Measurements from ENCODE around the gene TNS1. TPM values are rescaled to one million over a fixed set of nuclear protein-coding genes. Genes with fewer than 3 reads are reported as not detected.
A peak's percentile ranks its signal among the peaks of the same experiment; 100 is the strongest.

TNS1 gene
- total and polyA plus RNA-seq, 7 experiments from 2014 or later = 0.50 to 5.0 (median 0.81) TPM; not detected in 2

DNA sequence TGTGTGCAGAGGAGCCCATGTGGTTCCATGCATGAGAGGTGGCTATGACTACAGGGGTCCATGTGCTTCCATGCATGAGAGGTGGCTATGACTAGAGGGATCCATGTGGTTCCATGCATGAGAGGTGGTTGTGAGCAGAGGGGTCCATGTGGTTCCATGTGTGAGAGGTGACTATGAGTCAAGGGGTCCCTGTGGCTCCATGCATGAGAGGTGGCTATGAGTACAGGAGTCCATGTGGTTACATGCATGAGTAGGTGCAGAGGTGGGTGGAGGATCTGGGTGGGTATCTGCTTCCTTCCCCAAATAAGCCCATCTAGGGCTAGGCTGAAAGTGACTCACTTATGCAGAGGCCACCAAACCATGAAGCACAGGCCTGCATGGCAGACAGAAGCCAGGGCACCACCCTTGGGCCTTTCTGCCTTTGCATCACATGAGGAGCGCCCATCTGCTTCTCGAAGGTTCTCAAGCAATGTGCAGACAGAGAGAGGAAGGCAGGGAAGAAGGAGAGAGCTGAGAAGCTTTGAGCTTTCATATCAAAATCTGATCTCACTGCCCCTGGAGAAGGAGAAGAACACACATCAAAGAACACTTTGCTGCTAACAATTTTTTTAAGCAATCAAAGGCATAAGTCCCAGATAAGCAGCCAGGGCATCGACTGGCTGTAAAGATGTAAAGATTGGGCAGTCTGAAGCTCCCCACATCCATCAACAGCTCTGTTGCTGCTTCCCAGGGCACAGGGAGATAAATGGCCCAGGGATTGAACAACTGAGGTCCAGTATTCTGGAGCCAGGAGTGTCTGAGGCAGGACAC, 137.6 kb downstream of the TNS1 start:
- DNase-seq = no peak
- H3K4me3 ChIP-seq (ENCODE audit: low read length) = no peak overlapping the region
- H3K27me3 Mint-ChIP-seq = peaks cover 0 to 7% (median 2%) of the 10 kb centered on the region in 5 donors
- no peak overlapping the region for H3K27ac Mint-ChIP-seq
- no peaks in the 10 kb centered on the region for H3K9me3 Mint-ChIP-seq
- peak; percentile 32 for ATAC-seq
- ChIA-PET POLR2A (no interaction called here), CTCF (interaction anchor here (0.7 kb wide), 1 partner anchor 39 kb away, joined by 3 read pairs; no protein-coding TSS in a partner anchor)
- H3K4me3 Mint-ChIP-seq = no peak overlapping the region
- no peaks in the 10 kb centered on the region for H3K4me1 Mint-ChIP-seq
- H3K27ac ChIP-seq (ENCODE audit: low read depth, low read length) = no peak overlapping the region
- H3K9me3 ChIP-seq (ENCODE audit: control insufficient read depth in 2 of 3, low read length in 3 of 3) = no peaks in the 10 kb centered on the region
- no peaks in the 10 kb centered on the region for H3K36me3 Mint-ChIP-seq
- intact Hi-C loops (cut with micrococcal nuclease) = no loop called here
- no peaks in the 10 kb centered on the region for H3K36me3 ChIP-seq (ENCODE audit: control insufficient read depth in 2 of 3, insufficient read depth in 3 of 3, low read length in 3 of 3)
- no peaks in the 10 kb centered on the region for H3K27me3 ChIP-seq (ENCODE audit: control insufficient read depth in 2 of 2, insufficient read depth in 2 of 2, low read length in 2 of 2)
- H3K4me1 ChIP-seq (ENCODE audit: control insufficient read depth in 2 of 2, insufficient read depth in 2 of 2, low read length in 2 of 2) = no peaks in the 10 kb centered on the region

DNA sequence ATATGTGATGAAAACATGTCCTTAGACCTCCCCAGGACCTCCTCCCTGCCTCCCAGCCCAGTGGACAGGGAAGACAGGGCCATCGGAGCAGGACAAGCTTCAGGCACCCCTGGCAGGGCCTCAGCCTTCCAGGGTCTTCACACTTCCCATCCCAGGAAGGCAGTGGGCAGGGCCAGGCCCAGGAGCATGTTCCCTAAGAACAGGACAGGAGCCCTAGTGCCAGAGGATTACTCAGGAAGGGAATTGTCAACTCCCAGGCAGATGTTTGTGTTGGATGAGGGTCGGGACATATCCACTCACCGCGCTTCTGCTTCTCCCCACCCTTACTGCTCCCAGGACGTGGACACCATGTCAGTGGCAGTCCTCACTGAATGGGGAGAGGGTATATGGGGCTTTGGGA, 138.9 kb downstream of the TNS1 start:
- Mint-ChIP-seq H3K4me3 (no peak overlapping the region), H3K36me3 (no peaks in the 10 kb centered on the region), H3K9me3 (no peaks in the 10 kb centered on the region), H3K4me1 (no peaks in the 10 kb centered on the region), H3K27ac (no peak overlapping the region), H3K27me3 (peaks cover 0 to 7% (median 0%) of the 10 kb centered on the region in 5 donors)
- Histone ChIP-seq H3K4me1 (ENCODE audit: control insufficient read depth in 2 of 2, insufficient read depth in 2 of 2, low read length in 2 of 2) (no peaks in the 10 kb centered on the region), H3K27ac (ENCODE audit: low read depth, low read length) (no peak overlapping the region), H3K4me3 (ENCODE audit: low read length) (no peak overlapping the region), H3K36me3 (ENCODE audit: control insufficient read depth in 2 of 3, insufficient read depth in 3 of 3, low read length in 3 of 3) (no peaks in the 10 kb centered on the region), H3K9me3 (ENCODE audit: control insufficient read depth in 2 of 3, low read length in 3 of 3) (no peaks in the 10 kb centered on the region), H3K27me3 (ENCODE audit: control insufficient read depth in 2 of 2, insufficient read depth in 2 of 2, low read length in 2 of 2) (no peaks in the 10 kb centered on the region)
- ChIA-PET POLR2A (no interaction called here), CTCF (no interaction called here)
- ATAC-seq (no peak), DNase-seq (no peak)
- intact Hi-C loops (cut with micrococcal nuclease) = no loop called here

DNA sequence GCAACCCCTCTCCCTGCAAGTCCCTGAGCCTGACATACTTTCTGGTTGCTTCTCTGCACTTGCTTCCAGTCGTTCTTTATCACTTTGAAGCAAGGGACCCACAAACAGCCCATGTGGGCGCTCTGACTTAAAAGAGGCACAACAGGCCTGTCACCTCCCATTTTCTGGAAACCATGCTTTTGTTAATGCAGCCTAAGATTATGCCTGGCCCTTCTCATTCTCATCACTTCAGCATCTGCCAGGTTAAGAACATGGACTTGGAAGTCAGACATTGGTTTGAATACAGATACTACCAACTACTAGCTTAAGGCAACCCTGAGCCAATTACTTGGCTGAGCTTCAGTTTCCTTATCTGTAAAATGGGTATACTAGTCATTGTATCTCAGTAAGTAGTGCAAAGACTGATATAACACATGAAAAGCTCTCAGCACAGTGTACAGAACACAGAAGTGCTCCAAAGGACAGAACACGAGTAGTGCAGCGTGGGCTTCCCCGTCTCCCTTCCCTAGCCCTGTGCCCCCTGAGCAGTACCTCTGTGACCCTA, 141.4 kb downstream of the TNS1 start:
- H3K27me3 ChIP-seq (ENCODE audit: control insufficient read depth in 2 of 2, insufficient read depth in 2 of 2, low read length in 2 of 2) = no peaks in the 10 kb centered on the region
- Mint-ChIP-seq H3K4me3 (no peak overlapping the region), H3K9me3 (no peaks in the 10 kb centered on the region), H3K27ac (no peak overlapping the region), H3K27me3 (peaks cover 0 to 7% (median 0%) of the 10 kb centered on the region in 5 donors), H3K36me3 (no peaks in the 10 kb centered on the region), H3K4me1 (no peaks in the 10 kb centered on the region)
- no peak overlapping the region for H3K4me3 ChIP-seq (ENCODE audit: low read length)
- no peaks in the 10 kb centered on the region for H3K9me3 ChIP-seq (ENCODE audit: control insufficient read depth in 2 of 3, low read length in 3 of 3)
- no peak overlapping the region for H3K27ac ChIP-seq (ENCODE audit: low read depth, low read length)
- no peak for ATAC-seq
- CTCF ChIA-PET = no interaction called here
- H3K4me1 ChIP-seq (ENCODE audit: control insufficient read depth in 2 of 2, insufficient read depth in 2 of 2, low read length in 2 of 2) = no peaks in the 10 kb centered on the region
- no peaks in the 10 kb centered on the region for H3K36me3 ChIP-seq (ENCODE audit: control insufficient read depth in 2 of 3, insufficient read depth in 3 of 3, low read length in 3 of 3)
- POLR2A ChIA-PET = no interaction called here
- no peak for DNase-seq
- intact Hi-C loops (cut with micrococcal nuclease) = no loop called here

DNA sequence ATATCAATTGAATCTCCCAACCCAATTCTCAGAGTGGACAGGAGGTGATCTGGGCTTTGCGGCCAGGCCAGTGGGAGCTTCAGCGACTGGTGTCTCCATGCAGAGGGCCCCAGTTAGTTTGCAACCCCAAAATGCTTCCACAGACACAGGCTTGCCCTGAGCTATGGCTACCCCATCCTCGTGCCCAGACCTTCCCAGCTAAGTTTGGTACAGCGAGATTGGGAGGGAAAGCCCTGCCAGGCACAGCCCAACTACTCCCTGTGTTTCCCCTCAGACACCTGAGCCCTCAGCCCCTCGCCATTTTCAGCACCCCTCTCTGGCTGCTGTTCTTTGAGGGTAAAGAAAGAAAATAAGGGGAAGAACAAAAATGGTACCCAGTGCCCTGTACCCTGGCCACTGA, 142.9 kb downstream of the TNS1 start:
- H3K9me3 ChIP-seq (ENCODE audit: control insufficient read depth in 2 of 3, low read length in 3 of 3) = no peaks in the 10 kb centered on the region
- Mint-ChIP-seq H3K36me3 (no peaks in the 10 kb centered on the region), H3K4me3 (no peak overlapping the region), H3K4me1 (no peaks in the 10 kb centered on the region), H3K9me3 (no peaks in the 10 kb centered on the region), H3K27me3 (peaks cover 0 to 12% (median 0%) of the 10 kb centered on the region in 5 donors), H3K27ac (no peak overlapping the region)
- ChIA-PET CTCF (no interaction called here), POLR2A (no interaction called here)
- H3K4me1 ChIP-seq (ENCODE audit: control insufficient read depth in 2 of 2, insufficient read depth in 2 of 2, low read length in 2 of 2) = no peaks in the 10 kb centered on the region
- H3K27me3 ChIP-seq (ENCODE audit: control insufficient read depth in 2 of 2, insufficient read depth in 2 of 2, low read length in 2 of 2) = no peaks in the 10 kb centered on the region
- DNase-seq (no peak), ATAC-seq (no peak)
- H3K27ac ChIP-seq (ENCODE audit: low read depth, low read length) = no peak overlapping the region
- no peak overlapping the region for H3K4me3 ChIP-seq (ENCODE audit: low read length)
- no peaks in the 10 kb centered on the region for H3K36me3 ChIP-seq (ENCODE audit: control insufficient read depth in 2 of 3, insufficient read depth in 3 of 3, low read length in 3 of 3)
- intact Hi-C loops (cut with micrococcal nuclease) = no loop called here

DNA sequence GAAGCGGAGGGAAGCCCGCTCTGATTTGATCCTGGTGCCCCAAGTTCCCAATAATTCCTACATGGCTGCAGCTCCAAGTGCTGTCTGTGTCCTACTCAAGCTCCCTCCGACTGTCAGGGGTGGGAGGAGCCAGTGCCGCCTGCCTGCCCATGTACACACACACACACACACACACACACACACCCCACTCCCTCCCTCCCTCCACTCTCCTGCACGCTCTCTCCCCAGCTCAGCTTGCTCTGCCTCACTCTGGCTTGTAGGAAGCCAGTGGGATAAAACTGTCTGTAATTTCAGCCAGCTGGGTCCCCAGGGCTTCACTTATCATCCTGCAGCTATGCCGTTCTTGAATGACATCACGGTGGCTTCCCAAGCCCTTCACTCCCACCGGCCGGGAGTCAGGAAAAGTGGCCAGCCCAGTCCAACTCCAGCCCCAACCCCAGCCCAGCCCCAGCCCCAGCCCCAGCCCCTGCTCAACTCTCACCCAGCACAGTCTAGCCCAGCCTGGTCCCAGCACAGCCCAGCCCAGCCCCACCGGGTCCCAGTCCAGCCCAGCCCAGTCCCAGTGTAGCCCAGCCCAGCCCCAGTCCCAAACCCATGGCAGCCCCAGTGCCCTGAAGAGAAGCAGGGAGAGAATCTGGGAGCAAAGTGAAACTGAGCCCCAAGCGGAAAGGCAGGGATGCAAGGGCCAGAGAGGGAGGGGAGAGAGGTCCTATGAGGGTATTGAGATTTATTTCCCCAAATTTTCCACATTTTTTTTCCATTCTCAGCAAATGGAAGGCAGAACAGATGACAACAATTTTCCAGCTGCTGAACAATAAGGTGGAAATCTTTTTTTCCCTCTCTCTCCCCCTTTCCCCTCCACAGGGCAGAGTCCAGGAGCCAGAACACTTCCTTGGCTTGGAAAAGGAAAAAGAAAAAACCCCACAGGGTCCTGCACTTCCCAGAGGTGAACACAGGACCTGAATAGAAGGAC, 144.0 kb downstream of the TNS1 start:
- Histone ChIP-seq H3K4me1 (ENCODE audit: control insufficient read depth in 2 of 2, insufficient read depth in 2 of 2, low read length in 2 of 2) (no peaks in the 10 kb centered on the region), H3K9me3 (ENCODE audit: control insufficient read depth in 2 of 3, low read length in 3 of 3) (no peaks in the 10 kb centered on the region), H3K4me3 (ENCODE audit: low read length) (no peak overlapping the region), H3K27ac (ENCODE audit: low read depth, low read length) (no peak overlapping the region), H3K36me3 (ENCODE audit: control insufficient read depth in 2 of 3, insufficient read depth in 3 of 3, low read length in 3 of 3) (no peaks in the 10 kb centered on the region), H3K27me3 (ENCODE audit: control insufficient read depth in 2 of 2, insufficient read depth in 2 of 2, low read length in 2 of 2) (no peaks in the 10 kb centered on the region)
- Mint-ChIP-seq H3K4me1 (no peaks in the 10 kb centered on the region), H3K27ac (no peak overlapping the region), H3K4me3 (no peak overlapping the region), H3K27me3 (peaks cover 0 to 12% (median 0%) of the 10 kb centered on the region in 5 donors), H3K36me3 (no peaks in the 10 kb centered on the region), H3K9me3 (no peaks in the 10 kb centered on the region)
- intact Hi-C loops (cut with micrococcal nuclease) = no loop called here
- POLR2A ChIA-PET = no interaction called here
- CTCF ChIA-PET = interaction anchor here (0.6 kb wide), 1 partner anchor 95 kb away, joined by 3 read pairs; no protein-coding TSS in a partner anchor
- DNase-seq = no peak
- ATAC-seq = no peak

DNA sequence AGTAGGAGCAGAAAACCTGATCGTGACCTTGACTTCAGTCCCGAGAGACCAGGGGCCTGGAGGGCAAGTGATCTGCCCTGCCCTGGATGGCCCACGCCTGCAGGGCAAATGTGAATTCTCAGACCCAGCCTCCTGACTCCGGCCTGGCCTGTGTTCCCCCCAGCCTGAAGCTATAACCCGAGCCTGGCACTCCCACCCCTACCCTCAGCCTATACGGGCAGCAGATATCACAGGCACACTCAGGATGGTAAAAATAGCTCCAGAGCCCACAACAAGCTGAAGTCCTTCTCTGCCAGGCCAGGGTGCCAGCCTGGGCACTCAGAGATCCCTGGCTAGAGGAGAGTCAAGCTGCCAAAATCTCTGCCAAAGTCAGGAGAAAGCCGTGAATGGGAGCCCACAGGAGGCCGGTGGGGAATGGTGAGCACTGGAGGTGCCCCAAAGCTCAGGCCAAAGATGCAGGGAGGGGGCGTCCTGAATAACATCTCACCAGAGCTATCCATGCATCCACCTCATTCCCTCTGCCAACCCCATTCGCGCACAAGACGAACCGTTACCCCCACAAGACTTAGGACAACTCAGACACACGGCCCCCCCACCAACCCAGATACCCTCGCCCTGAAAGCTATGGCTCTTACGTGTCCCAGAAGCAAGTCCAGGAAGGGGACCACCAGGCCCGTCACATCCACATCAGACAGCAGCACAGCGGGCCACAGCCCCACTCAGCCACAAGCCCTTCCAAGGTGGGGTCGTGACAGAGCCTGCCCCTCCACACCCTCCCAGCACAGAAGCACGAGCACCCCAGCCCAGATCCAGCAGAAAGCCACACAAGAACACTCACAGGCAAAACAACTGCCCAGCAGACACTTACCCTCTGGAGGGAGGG, 144.9 kb downstream of the TNS1 start:
- CTCF ChIA-PET = no interaction called here
- Mint-ChIP-seq H3K4me3 (peak overlapping the region in 1 of 10 donors; percentile 55), H3K4me1 (no peaks in the 10 kb centered on the region), H3K36me3 (no peaks in the 10 kb centered on the region), H3K27me3 (peaks cover 0 to 12% (median 0%) of the 10 kb centered on the region in 5 donors), H3K9me3 (no peaks in the 10 kb centered on the region), H3K27ac (no peak overlapping the region)
- intact Hi-C loops (cut with micrococcal nuclease) = no loop called here
- Histone ChIP-seq H3K4me3 (ENCODE audit: low read length) (no peak overlapping the region), H3K4me1 (ENCODE audit: control insufficient read depth in 2 of 2, insufficient read depth in 2 of 2, low read length in 2 of 2) (no peaks in the 10 kb centered on the region), H3K36me3 (ENCODE audit: control insufficient read depth in 2 of 3, insufficient read depth in 3 of 3, low read length in 3 of 3) (no peaks in the 10 kb centered on the region), H3K27ac (ENCODE audit: low read depth, low read length) (no peak overlapping the region), H3K27me3 (ENCODE audit: control insufficient read depth in 2 of 2, insufficient read depth in 2 of 2, low read length in 2 of 2) (no peaks in the 10 kb centered on the region), H3K9me3 (ENCODE audit: control insufficient read depth in 2 of 3, low read length in 3 of 3) (no peaks in the 10 kb centered on the region)
- DNase-seq (no peak), ATAC-seq (no peak)
- POLR2A ChIA-PET = no interaction called here
